ENCODE measurements around the gene EME2. TPM values are rescaled to one million over a fixed set of nuclear protein-coding genes. Genes with fewer than 3 reads are reported as not detected.

The EME2 gene
- total RNA-seq, 1 donor from 2014 or later = 14.9 TPM

GRCh38 chr16:1775006-1775845 is 2.6 kb downstream of the EME2 start:
- intact Hi-C loops (cut with DNase I) = no loop called here
- DNase-seq (ENCODE audit: low spot score) = no peak

DNA sequence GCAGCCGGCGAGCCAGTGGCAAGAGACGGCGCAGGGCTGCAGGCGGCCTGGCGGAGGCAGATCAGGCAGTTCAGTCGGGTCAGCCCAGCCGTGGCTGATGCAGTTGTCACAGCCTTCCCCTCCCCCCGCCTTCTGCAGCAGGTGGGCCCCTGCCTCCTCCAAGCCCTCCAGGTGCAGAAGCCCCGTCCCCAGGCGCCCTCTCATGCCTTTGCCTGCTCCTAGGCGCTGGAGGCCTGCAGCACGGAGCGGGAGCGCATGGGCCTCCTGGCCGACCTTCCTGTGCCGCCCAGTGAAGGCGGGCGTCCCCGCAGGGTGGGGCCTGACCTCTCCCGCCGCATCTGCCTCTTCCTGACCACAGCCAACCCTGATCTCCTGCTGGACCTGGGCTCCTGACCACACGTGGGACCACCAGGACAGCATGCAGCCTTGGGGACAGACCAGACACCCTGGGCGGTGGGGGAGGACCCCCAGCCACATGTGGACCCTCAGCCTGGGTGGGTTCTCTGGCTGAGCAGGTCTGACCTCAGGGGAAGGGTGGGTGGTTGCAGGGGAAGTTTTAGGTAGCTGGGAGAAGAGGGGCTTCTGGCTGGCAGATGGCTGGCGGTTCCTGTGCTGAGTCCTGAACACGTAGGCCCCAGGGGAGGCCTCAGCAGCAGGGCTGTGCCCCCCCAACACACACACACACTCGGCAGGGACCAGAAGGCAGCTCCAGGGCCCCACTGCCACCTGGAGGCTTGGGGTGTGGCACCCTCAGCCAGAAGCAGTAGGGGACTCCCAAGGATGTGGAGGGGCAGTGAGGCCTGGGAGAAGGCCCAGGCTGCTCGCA is 3.4 kb downstream of the EME2 start:
- intact Hi-C loops (cut with DNase I) = no loop called here
- DNase-seq (ENCODE audit: low spot score) = no peak

- intact Hi-C loops (cut with DNase I) = no loop called here
- no peak for DNase-seq (ENCODE audit: low spot score)
Measured at GRCh38 chr16:1776672-1776955, 4.0 kb downstream of the EME2 start.

GRCh38 chr16:1776991-1777374 is 4.4 kb downstream of the EME2 start:
- intact Hi-C loops (cut with DNase I) = no loop called here
- DNase-seq (ENCODE audit: low spot score) = no peak

GRCh38 chr16:1777375-1778199 is 5.0 kb downstream of the EME2 start:
- DNase-seq (ENCODE audit: low spot score) = no peak
- intact Hi-C loops (cut with DNase I) = no loop called here

- intact Hi-C loops (cut with DNase I) = no loop called here
- DNase-seq (ENCODE audit: low spot score) = no peak
Measured at GRCh38 chr16:1778200-1779179, 5.9 kb downstream of the EME2 start.

DNA sequence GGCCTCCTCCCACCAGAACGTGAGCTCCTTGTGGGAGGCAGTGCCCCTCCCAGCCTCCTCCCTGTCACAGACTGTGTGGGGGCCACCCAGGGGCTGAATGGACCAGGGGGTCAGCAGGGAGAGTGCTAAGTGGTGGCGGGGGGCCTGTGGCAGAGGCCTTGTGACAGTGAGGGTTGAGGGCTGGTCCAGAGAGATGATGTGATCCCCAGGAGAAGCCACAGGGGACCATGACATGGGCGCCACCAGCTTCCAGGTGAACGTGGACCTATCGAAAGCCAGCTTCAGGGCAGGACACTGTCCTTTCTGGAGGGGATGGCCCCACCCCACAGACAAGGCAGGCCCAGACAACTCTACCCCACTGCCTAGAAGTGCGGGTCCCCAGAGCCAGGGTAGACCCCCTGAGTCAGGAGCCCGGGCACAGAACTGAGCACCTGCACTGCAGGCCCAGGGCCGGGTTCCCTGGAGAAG is 6.7 kb downstream of the EME2 start:
- DNase-seq (ENCODE audit: low spot score) = no peak
- intact Hi-C loops (cut with DNase I) = no loop called here

GRCh38 chr16:1779741-1780676 is 7.4 kb downstream of the EME2 start:
- DNase-seq (ENCODE audit: low spot score) = no peak

GRCh38 chr16:1780677-1781072 is 8.1 kb downstream of the EME2 start:
- intact Hi-C loops (cut with DNase I) = loop anchor here (5.0 kb wide), 1 partner anchor 162 kb away; the partner anchor contains the start of gene MSRB1
- no peak for DNase-seq (ENCODE audit: low spot score)

More at GRCh38 chr16:1779741-1780676, 7.4 kb downstream of the EME2 start:
- intact Hi-C loops (cut with DNase I) = loop anchor here (5.0 kb wide), 1 partner anchor 162 kb away; the partner anchor contains the start of gene MSRB1

DNA sequence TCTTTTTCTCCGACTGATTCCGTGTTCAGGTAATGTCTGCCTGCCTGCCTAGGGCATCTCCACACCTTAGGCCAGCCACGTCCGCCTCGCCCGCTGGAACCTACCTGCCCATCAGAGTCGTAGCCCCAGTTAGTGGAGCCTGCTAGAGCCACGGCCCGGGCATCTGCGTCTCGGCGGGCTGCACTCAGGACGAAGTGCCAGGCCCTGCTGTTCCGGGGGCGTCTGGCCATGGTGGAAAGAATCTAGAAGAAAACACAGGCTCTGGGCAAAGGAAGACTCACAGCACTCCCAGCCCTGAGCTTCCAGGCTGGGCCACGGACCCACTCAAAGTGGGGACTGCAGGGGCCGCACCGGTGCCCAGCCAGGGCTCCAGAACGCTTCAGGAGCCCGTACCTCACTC is 8.6 kb downstream of the EME2 start:
- intact Hi-C loops (cut with DNase I) = loop anchor here (5.0 kb wide), 1 partner anchor 161 kb away; the partner anchor contains the start of gene MSRB1
- no peak for DNase-seq (ENCODE audit: low spot score)

- no peak for DNase-seq (ENCODE audit: low spot score)
- intact Hi-C loops (cut with DNase I) = loop anchor here (5.0 kb wide), 1 partner anchor 160 kb away; the partner anchor contains the start of gene MSRB1
Measured at GRCh38 chr16:1781758-1782407, 9.3 kb downstream of the EME2 start.

- intact Hi-C loops (cut with DNase I) = loop anchor here (5.0 kb wide), 1 partner anchor 160 kb away; the partner anchor contains the start of gene MSRB1
- DNase-seq (ENCODE audit: low spot score) = peak; percentile 100
Measured at GRCh38 chr16:1782408-1783264, 10.0 kb downstream of the EME2 start, which contains the start of the genes NUBP2 and SPSB3. Gene NUBP2, plus strand, starts transcription at chr16:1782960. Its CDS starts 61 bp downstream, at chr16:1783021. Gene SPSB3, minus strand, starts transcription at chr16:1782571. Its CDS starts 1,088 bp downstream, at chr16:1781483.

- intact Hi-C loops (cut with DNase I) = loop anchor here (5.0 kb wide), 2 partner anchors 37 to 157 kb away; partner anchors contain the start of gene MSRB1
Measured at GRCh38 chr16:1784977-1785845, 12.6 kb downstream of the EME2 start.

DNA sequence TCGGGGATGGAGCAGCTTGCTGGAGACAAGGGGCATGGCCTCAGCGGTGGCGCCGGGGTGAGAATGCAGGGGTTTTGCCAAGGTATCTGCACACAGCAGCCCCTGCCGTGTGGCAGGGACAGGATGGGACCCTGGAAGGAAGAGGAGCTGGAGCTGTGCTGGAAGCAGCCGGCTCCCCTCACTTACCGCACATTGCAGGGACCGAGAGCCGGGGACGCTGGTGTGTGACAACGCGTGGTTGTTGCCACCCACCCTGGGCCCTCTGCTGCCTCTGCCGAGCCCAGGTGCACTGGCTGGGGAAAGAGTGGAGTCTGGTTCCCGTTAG is 13.2 kb downstream of the EME2 start:
- intact Hi-C loops (cut with DNase I) = loop anchor here (5.0 kb wide), 1 partner anchor 36 kb away; no protein-coding TSS in a partner anchor
- DNase-seq (ENCODE audit: low spot score) = no peak

More at GRCh38 chr16:1784977-1785845, 12.6 kb downstream of the EME2 start:
- no peak for DNase-seq (ENCODE audit: low spot score)

All from cardiac septum (tissue), 1 donor.